Natural killer cell treated with Interleukin-12 subunit alpha and Interleukin-12 subunit beta and Interleukin-15 and Interleukin-18, amount 100 ng/mL, for 72 hours (primary cell): ENCODE results near the gene ATL2. TPM values are rescaled to one million over a fixed set of nuclear protein-coding genes. Genes with fewer than 3 reads are reported as not detected.

Experiments
- ATAC-seq, 2 donors: fragments of 150-1000 bp; cut with Tn5 transposase in 1 of 2; sonication (Bioruptor Pico), chemical (Tn5 transposase) in 1 of 2; 2 replicates each; pipeline ENCODE4 v1.10.0; 2021
- DNase-seq: peaks from one replicate; pipeline ENCODE4 v3.0.0; 2022; ENCODE audit warnings: low spot score
- H3K27ac Mint-ChIP-seq, 2 donors: 1 replicate in 1 of 2; 2 replicates in 1 of 2; pipeline ENCODE4 v1.8.0; 2022; ENCODE audit warnings: mixed read lengths in 2 of 2, mild to moderate bottlenecking in 1 of 2, moderate library complexity in 1 of 2
- H3K27me3 Mint-ChIP-seq, 2 donors: 1 replicate in 1 of 2; 2 replicates in 1 of 2; pipeline ENCODE4 v1.8.0; 2022; ENCODE audit warnings: mixed read lengths in 2 of 2
- H3K36me3 Mint-ChIP-seq: one replicate; pipeline ENCODE4 v1.8.0; 2022; ENCODE audit warnings: mixed read lengths
- H3K4me1 Mint-ChIP-seq, 2 donors: 1 replicate in 1 of 2; 2 replicates in 1 of 2; pipeline ENCODE4 v1.8.0; 2022; ENCODE audit warnings: low read depth in 2 of 2, mixed read lengths in 2 of 2, mild to moderate bottlenecking in 1 of 2
- H3K4me3 Mint-ChIP-seq: one replicate; pipeline ENCODE4 v1.8.0; 2022; ENCODE audit warnings: mixed read lengths
- H3K9me3 Mint-ChIP-seq: 2 replicates; pipeline ENCODE4 v1.8.0; 2022; ENCODE audit warnings: mixed read lengths
- total RNA-seq, 2 donors: library from RNA; stranded (reverse); gene quantifications; one replicate each; pipeline ENCODE4 v1.2.3, GENCODE V29; 2022

Gene ATL2
- total RNA-seq, 2 donors from 2014 or later, result 53.1 to 69.8 TPM

DNA sequence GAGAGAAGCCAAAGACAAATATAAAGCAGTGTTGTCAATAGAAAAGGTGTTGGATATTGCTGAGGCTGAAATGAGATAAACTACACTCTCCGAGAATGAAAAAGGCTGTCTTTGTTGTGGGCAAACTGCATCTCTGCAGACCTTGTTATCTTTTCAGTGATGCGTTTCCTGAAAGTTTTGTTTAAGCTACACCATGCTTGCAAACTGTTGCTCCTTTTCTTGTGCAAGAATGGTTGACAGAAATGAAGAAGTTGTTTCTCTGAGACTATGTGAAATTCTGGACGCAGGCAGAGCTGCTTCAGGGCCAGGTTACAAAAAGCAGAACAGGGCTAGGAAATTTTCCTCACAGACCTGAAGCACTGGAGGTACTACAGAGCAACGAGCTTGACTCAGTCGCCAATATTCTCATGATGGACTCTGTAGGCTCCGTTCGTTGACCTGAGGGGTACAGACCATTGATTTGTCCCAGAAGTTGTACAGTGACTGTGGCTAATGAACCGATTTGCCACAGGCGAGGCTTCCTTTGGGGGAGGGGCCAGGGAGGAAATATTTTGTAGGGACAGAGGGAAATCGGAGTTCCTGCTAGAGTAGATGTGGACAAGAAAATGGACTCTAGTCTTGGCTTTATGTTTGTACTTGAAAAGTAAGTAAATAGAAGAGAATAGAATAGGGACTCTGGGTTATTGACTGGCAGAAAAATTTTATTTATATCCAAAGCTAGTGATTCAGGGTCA is 3.5 kb upstream of the ATL2 start:
- DNase-seq, result no peak
- H3K4me1 Mint-ChIP-seq, result peaks cover 12 to 18% of the 10 kb centered on the region in 2 donors
- no peak overlapping the region for H3K27ac Mint-ChIP-seq
- no peaks in the 10 kb centered on the region for H3K36me3 Mint-ChIP-seq
- H3K9me3 Mint-ChIP-seq, result no peaks in the 10 kb centered on the region
- H3K4me3 Mint-ChIP-seq, result no peak overlapping the region
- peaks cover 0 to 10% of the 10 kb centered on the region in 2 donors for H3K27me3 Mint-ChIP-seq
- no peak for ATAC-seq

DNA sequence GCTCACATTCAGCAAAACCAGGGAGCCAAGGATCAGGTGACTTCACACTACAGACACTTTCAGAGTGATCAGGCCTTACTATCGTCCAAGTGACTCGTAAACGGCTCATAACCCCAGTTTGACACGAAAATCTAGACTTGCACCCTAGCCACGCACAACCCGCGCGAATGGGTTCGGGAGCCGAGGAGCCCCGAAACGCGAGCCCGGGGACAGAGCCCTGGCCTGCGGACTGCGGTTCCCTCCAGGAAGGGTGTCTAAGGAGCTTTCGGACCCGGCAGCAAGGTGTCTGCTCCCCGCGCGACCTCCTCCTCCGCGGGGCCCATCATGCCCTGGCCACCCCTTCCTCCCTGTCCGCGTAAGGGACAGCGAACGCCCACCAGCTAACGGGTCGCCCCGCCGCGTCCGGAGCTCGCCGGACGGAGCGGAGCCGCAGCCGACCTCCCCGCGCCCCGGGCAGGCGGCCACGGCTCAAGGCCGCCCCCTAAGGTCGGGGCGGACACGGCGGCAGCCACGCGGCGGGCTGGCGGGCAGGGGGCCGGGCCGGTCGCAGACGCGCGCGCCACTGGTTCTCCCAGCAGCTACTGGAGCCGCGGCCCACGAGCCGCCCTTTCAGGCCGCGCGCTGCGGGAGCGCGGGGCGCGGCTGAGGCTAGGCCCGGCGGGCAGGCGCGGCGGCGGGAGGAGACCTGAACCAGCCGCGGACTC is 575 bp downstream of the ATL2 start:
- Mint-ChIP-seq H3K9me3 (no peaks in the 10 kb centered on the region), H3K27ac (peak overlapping the region; percentile 79 to 86), H3K27me3 (peaks cover 0 to 10% of the 10 kb centered on the region in 2 donors), H3K4me3 (peak overlapping the region; percentile 89), H3K4me1 (peaks cover 19 to 29% of the 10 kb centered on the region in 2 donors), H3K36me3 (no peaks in the 10 kb centered on the region)
- DNase-seq (peak; percentile 81), ATAC-seq (peak; percentile 84 to 86)

DNA sequence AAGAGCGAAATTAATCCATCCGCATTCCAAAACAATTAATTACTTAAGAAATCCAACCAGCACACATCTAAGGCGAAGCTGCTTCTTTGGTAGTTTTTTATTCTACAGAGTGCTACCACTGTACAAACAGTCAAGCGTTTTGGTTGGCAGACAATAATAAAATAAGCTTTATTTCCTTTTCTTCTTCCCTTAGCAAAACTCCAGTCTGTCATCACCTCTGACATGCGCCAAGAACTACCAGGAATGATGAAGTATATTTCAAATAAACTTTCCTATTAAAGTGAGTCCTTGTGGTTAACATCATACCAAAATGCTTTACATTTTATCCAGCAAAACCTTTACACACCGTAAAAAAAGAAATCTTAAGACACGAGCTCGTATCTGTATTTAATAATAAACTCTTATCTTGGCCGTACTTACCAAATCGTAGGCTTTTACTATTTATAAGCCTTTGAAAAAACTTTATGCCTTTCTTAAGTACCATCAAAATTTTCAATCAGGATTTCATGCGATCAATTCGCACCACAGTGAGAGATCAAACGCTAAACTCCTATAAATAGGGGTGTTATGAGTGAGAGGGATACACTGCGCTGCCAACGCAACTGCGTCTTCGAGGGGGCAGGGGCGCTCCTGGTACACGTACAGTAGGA is 1.3 kb downstream of the ATL2 start:
- H3K27ac Mint-ChIP-seq, result peak overlapping the region; percentile 79 to 86
- peaks cover 0 to 10% of the 10 kb centered on the region in 2 donors for H3K27me3 Mint-ChIP-seq
- H3K36me3 Mint-ChIP-seq, result no peaks in the 10 kb centered on the region
- H3K4me3 Mint-ChIP-seq, result peak overlapping the region; percentile 89
- no peaks in the 10 kb centered on the region for H3K9me3 Mint-ChIP-seq
- no peak for ATAC-seq
- peaks cover 19 to 29% of the 10 kb centered on the region in 2 donors for H3K4me1 Mint-ChIP-seq
- no peak for DNase-seq

DNA sequence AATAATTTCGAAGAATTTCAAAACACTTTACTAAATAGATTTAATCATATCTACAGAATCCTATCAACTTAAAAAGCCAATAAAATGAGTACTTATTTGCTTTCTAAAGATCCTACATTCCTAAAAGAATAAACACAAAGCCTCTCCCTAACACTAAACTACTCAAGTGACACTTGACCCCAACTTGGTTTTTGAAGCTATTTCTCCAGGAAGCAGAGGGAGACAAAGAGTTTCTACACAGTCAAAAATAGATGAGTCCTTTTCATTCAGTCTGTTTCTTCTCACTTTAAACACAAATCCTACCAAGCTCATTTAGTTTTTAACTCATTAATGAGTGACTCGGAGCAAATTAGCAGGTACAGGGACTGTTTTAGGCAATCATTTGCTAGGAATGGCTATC is 2.1 kb downstream of the ATL2 start:
- H3K27ac Mint-ChIP-seq, result peak overlapping the region; percentile 50 to 79
- ATAC-seq (no peak), DNase-seq (no peak)
- peaks cover 21 to 29% of the 10 kb centered on the region in 2 donors for H3K4me1 Mint-ChIP-seq
- no peaks in the 10 kb centered on the region for H3K36me3 Mint-ChIP-seq
- H3K27me3 Mint-ChIP-seq, result peaks cover 0 to 5% of the 10 kb centered on the region in 2 donors
- H3K9me3 Mint-ChIP-seq, result no peaks in the 10 kb centered on the region
- H3K4me3 Mint-ChIP-seq, result peak overlapping the region; percentile 89

DNA sequence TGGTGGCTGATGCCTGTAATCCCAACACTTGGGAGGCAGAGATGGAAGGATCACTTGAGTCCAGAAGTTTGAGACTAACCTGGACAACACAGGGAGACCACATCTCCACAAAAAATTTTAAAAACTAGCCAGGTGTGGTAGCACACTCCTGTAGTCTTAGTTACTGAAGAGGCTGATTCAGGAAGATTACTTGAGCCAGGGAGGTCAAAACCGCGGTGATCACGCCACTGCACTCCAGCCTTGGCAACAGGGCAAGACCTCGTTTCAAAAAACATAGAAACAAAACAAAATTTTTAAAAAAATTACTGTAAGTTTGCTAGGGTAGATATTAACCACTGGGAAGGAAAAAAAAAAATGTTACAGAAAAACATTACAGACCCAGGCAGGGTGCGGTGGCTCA is 5.8 kb downstream of the ATL2 start:
- Mint-ChIP-seq H3K9me3 (no peaks in the 10 kb centered on the region), H3K27ac (no peak overlapping the region), H3K4me1 (peaks cover 17 to 22% of the 10 kb centered on the region in 2 donors), H3K4me3 (no peak overlapping the region), H3K27me3 (no peaks in the 10 kb centered on the region), H3K36me3 (no peaks in the 10 kb centered on the region)
- ATAC-seq, result no peak
- DNase-seq, result no peak

DNA sequence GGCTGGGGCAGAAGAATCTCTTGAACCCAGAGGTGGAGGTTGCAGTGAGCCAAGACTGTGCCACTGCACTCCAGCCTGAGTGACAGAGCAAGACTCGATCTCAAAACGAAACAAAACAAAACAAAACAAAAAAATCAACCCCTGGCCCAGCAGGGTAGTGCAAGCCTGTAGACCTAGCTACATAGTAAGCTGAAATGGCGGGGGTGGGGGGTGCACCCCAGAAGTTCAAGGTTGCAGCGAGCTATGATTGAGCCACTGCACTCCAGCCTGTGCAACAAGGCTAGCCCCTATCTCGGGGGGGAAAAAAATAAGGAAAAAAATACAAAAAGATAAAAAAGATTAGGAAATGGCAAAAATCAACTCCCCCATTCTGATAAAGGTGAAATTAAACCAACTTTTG is 6.4 kb downstream of the ATL2 start:
- DNase-seq, result no peak
- Mint-ChIP-seq H3K36me3 (no peaks in the 10 kb centered on the region), H3K4me1 (peaks cover 12 to 18% of the 10 kb centered on the region in 2 donors), H3K9me3 (no peaks in the 10 kb centered on the region), H3K27ac (no peak overlapping the region), H3K4me3 (no peak overlapping the region), H3K27me3 (no peaks in the 10 kb centered on the region)
- no peak for ATAC-seq

DNA sequence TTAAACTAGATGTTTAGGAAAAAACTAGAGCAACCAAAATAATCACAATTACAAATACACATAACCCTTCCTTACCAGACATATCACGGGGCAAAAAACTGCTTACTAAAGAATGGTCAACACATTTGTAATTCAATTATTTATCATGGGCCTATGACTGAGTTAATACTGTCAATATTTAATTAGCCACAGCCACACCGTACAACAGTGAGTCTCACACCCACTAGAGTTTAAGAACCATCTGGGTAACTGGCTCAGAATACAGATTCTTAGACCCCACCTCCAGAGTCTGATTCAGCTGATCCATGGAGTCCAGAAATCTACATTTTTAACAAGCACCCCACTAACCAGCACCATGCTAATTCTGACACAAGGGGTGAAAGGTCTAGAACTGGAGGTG is 14.8 kb downstream of the ATL2 start:
- DNase-seq, result no peak
- H3K4me3 Mint-ChIP-seq, result no peak overlapping the region
- no peak for ATAC-seq
- peaks cover 8 to 9% of the 10 kb centered on the region in 2 donors for H3K4me1 Mint-ChIP-seq
- no peaks in the 10 kb centered on the region for H3K36me3 Mint-ChIP-seq
- no peaks in the 10 kb centered on the region for H3K27me3 Mint-ChIP-seq
- H3K9me3 Mint-ChIP-seq, result no peaks in the 10 kb centered on the region
- H3K27ac Mint-ChIP-seq, result no peak overlapping the region

DNA sequence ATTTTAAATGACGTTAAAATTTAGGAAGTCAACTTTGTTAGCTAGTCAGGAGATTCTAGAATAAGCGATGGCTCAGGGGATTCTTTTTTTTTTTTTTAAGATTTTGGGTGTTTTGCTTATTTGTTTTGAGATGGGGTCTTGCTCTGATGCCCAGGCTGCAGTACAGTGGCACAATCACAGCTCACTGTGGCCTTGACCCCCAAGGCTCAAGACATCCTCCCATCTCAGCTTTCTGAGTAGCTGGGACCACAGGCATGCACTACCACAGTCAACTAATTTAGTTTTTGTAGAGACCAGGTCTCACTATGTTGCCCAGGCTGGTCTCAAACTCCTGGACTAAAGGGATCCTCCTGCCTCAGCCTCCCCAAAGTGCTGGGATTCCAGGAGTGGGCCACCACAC is 16.9 kb downstream of the ATL2 start:
- Mint-ChIP-seq H3K27ac (no peak overlapping the region), H3K4me3 (no peak overlapping the region)
- ATAC-seq, result no peak

DNA sequence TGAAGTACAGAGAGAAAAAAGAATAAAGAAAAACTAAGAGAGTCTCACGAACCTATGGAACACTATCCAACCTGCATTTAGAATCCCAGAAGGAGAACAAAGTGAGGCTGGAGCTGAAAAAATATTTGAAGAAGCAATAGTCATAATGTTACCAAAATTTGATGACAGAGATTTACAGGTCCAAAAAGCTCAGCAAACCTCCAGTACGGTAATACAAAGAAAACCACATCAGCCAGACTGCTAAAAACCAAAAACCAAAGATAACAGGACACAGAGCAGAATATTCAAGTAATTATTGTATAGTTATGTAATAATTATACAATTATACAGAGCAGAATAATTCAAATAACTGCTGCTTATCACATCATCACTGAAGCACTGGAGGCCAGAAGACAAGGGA is 23.7 kb downstream of the ATL2 start:
- Mint-ChIP-seq H3K4me1 (peaks cover 18 to 25% of the 10 kb centered on the region in 2 donors), H3K9me3 (no peaks in the 10 kb centered on the region), H3K27ac (no peak overlapping the region), H3K4me3 (peak overlapping the region; percentile 68), H3K27me3 (no peaks in the 10 kb centered on the region), H3K36me3 (peaks cover 6% of the 10 kb centered on the region)
- no peak for ATAC-seq
- no peak for DNase-seq

More for the DNA sequence above, 16.9 kb downstream of the ATL2 start:
- H3K4me1 Mint-ChIP-seq, result peaks cover 4 to 5% of the 10 kb centered on the region in 2 donors
- DNase-seq, result no peak
- no peaks in the 10 kb centered on the region for H3K27me3 Mint-ChIP-seq
- H3K9me3 Mint-ChIP-seq, result no peaks in the 10 kb centered on the region
- no peaks in the 10 kb centered on the region for H3K36me3 Mint-ChIP-seq

DNA sequence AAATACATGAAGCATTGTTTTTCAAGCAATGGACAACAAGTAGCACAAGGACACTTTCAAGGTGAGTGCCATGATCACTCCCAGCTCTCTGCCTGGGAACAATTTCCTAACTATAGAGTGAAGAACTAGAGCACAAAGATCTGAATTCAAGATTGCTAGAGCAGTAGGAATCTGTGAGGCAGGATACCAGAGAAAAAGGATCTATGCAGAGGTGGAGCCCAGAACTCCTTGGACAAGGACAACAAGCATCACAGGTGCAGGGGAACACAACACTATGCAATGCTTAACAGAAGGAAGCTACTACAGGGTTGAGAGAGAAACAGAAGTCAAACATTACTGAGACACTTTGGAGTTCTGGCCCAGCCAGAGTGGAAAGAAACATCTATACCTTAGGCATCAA is 24.7 kb downstream of the ATL2 start:
- no peak for DNase-seq
- no peak overlapping the region for H3K27ac Mint-ChIP-seq
- no peaks in the 10 kb centered on the region for H3K27me3 Mint-ChIP-seq
- no peak overlapping the region for H3K4me3 Mint-ChIP-seq
- H3K36me3 Mint-ChIP-seq, result peaks cover 6% of the 10 kb centered on the region
- peaks cover 18 to 25% of the 10 kb centered on the region in 2 donors for H3K4me1 Mint-ChIP-seq
- no peak for ATAC-seq
- H3K9me3 Mint-ChIP-seq, result no peaks in the 10 kb centered on the region

DNA sequence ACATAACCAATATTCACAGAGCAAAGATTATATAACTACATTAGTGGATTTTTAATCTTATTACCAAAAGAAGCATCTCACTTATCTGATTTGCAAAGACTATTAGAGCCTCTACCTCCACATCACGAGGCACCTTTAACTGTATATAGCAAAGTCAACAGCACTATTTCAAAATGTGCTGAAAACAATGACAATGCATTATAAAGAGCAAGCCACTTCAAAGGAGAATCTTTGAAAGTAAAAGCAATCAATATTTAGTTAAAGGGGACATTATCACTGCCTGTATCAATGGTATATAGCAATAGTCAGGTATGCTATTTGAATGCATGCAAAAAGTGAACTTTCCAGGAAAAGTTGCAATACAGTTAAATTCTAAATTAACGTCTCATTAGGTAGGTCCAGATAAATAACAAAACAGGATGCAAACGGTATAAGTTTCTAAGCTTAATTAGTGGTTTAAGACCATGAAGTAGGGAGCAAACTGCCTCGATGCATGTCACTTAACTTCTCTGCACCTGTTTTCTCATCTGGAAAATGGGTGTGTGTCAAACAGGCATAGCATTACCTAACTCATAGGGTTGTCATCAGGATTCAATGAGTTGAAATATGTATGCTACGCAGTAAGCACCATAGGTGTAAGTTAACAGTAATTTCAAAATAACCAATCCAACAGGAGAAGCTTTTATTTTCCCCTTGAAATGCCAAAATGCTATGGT is 31.6 kb downstream of the ATL2 start:
- DNase-seq (no peak), ATAC-seq (no peak)
- Mint-ChIP-seq H3K4me3 (no peak overlapping the region), H3K9me3 (no peaks in the 10 kb centered on the region), H3K27me3 (no peaks in the 10 kb centered on the region), H3K4me1 (peaks cover 5 to 7% of the 10 kb centered on the region in 2 donors), H3K36me3 (peaks cover 16% of the 10 kb centered on the region), H3K27ac (no peak overlapping the region)

DNA sequence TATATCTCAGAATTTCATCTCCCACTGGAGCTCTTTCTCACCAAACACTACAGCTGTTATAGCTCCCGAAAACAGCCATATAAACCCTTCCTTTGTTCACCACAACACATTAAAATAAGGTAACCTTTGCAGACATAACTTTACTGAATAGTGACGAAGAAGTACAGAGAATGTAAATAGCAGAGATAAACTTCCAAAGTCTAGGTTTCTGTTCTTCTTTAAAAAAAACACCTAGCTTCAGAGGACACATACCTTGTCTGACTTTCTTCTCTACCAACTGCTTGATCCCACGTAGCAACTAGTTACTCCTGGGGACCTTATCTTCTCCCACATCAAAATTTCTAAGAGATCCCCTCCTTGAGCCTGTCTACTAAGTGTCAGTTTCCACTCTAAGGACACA is 32.3 kb downstream of the ATL2 start:
- ATAC-seq (no peak), DNase-seq (no peak)
- Mint-ChIP-seq H3K27ac (no peak overlapping the region), H3K27me3 (no peaks in the 10 kb centered on the region), H3K36me3 (peaks cover 16% of the 10 kb centered on the region), H3K4me1 (peaks cover 0 to 3% of the 10 kb centered on the region in 2 donors), H3K9me3 (no peaks in the 10 kb centered on the region), H3K4me3 (no peak overlapping the region)

DNA sequence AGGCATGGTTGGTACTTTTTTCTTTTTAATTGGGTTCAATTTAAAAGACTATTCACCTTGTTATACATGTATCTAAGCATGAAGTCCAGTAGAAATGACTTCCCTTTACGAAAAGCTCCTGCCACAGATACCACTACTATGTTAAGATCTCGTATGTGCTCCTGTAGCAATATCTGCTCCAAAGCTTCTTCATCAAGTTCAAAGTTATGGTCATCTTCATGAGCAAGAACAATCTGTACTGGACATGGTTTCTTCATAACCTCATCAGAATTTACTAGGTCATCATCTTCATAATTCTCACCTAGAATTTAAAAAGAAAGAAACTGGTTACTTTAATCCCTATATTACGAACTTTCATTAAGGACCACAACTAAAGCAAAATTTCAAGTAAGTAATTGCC is 33.9 kb downstream of the ATL2 start:
- peaks cover 16% of the 10 kb centered on the region for H3K36me3 Mint-ChIP-seq
- peaks cover 0 to 3% of the 10 kb centered on the region in 2 donors for H3K4me1 Mint-ChIP-seq
- ATAC-seq, result no peak
- no peak for DNase-seq
- H3K27me3 Mint-ChIP-seq, result no peaks in the 10 kb centered on the region
- H3K27ac Mint-ChIP-seq, result no peak overlapping the region
- no peak overlapping the region for H3K4me3 Mint-ChIP-seq
- H3K9me3 Mint-ChIP-seq, result no peaks in the 10 kb centered on the region
